NCI-H446 (cell line): ENCODE data around the gene NEK5.
"Not testable (repeated sequence)": the region's sequence is repeated elsewhere in the genome, so short reads cannot be mapped to it uniquely, and the experiment has no call there.

Source experiments
- DNase-seq, 2 experiments: peaks; one replicate each; lab custom pipeline; 2025; lab: John Stamatoyannopoulos, UW

Gene NEK5

GRCh38 chr13:52067237-52067636 lies 61.6 kb downstream of the NEK5 start:
- no peak for DNase-seq

DNA sequence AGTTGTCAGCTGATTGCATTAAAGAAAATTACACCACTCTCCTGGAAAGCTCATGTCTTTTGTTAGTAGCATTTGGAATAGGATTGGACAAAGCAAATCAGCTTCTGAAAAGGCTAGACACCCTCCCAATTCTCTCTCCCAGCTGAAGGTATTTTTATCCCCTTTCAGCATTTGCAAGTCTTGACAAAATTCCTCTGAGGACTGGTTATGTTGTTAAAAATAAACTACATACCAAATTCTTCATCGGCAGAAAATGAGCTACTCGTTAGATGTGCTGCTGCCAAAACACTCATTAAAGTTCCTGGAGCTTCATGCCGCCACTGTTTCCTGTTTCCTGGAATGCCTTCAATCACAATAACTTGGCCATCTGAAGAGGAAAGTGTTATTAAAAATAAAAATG lies 67.3 kb downstream of the NEK5 start:
- DNase-seq: no peak

DNA sequence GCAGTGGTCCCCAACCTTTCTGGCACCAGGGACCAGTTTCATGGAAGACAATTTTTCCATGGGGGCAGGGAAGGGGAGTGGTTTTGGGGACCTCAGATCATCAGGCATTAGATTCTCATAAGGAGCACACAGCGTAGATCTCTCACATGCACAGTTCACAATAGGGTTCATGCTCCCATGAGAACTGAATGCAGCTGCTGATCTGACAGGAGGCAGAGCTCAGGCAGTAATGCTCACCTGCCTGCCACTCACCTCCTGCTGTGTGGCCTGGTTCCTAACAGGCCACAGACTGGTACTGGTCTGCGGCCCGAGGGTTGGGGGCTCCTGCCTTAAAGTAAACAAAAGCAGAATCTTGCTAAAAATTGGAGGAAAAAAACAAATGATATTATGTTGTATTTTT lies 67.8 kb downstream of the NEK5 start:
- not testable (repeated sequence) for DNase-seq

GRCh38 chr13:52053460-52053859 lies 75.4 kb downstream of the NEK5 start:
- DNase-seq: no peak

DNA sequence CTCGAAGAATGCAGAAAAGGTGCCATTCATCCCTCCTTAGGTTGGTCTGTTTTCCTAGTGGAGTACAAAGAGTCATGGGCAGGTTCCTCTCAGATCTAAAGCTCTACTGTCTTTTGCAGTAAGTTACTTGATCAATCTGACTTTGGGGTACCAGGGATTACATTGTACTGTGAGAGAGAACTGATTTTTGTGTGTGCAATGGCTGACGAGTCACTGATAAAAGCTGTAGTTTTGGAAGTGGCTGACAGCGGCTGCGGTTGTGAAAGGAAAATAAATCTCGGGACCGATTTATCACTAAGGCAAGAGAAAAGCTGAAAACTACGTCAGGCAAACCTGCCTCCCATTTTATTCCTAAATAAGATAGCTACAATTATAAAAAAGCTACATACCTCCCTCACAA lies 77.5 kb downstream of the NEK5 start:
- no peak for DNase-seq

DNA sequence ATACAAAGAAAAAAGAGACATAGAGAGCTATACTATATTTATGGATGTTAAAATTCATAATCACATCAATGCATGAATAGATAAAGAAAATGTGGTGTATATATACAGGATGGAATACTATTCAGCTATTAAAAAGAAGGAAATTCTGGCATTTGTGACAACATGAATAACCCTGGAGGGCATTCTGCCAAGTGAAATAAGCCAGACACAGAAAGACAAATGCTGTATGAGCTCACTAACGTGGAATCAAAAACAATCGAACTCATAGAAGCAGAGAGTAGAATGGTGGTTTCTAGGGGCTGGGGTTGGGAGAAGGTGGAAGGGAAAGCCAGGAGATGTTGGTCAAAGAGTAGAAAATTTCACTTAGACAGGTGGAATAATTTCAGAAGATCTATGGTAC lies 80.4 kb downstream of the NEK5 start:
- DNase-seq: no peak

GRCh38 chr13:52047463-52047862 lies 81.4 kb downstream of the NEK5 start:
- DNase-seq: no peak

DNA sequence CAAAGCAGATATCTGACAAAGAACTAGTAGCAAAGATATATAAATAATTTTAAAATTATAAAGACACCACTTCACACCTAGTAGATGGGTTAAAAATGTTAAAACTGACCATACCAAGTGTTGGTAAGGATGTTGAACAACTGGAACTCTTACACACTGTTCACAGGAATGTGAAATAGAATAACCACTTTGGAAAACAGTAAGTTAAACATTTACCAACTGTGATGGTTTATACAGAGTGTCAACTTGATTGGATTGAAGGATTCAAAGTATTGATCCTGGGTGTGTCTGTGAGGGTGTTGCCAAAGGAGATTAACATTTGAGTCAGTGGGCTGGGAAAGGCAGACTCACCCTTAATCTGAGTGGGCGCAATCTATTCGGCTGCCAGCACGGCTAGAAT lies 85.2 kb downstream of the NEK5 start:
- DNase-seq: no peak

DNA sequence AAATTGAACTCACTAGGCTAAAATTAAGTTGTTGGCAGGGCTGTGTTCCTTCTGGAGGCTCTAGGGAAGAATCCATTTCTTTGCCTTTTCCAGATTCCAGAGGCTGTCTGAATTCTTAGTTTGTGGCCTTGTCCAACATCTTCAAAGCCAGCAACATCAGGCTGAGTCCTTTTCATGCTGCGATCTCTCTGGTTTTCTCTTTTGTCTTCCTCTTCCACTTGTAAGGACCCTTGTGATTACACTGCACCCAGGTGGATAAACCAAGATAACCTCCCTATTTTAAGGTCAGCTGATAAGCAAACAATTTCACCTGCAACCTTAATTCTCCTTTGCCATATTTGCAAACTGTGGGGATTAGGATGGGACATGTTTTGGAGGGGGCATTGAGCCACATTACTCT lies 92.8 kb downstream of the NEK5 start:
- DNase-seq: no peak

- DNase-seq: no peak
These were observed 94.2 kb downstream of the NEK5 start for GRCh38 chr13:52034616-52035226.

- no peak for DNase-seq
These were observed 95.8 kb downstream of the NEK5 start for GRCh38 chr13:52033039-52033438.

DNA sequence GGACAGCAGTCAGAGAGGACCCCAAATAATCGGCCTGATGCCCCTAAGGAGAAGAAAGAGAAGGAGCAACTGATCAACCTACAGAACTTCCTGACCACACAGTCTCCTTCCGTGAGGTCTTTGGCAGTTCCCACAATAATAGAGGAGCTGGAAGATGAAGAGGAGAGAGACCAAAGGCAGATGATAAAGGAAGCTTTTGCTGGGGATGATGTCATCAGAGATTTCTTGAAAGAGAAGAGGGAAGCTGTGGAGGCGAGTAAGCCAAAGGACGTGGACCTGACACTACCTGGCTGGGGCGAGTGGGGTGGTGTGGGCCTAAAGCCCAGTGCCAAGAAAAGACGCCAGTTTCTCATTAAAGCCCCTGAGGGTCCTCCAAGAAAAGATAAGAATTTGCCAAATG lies 98.5 kb downstream of the NEK5 start:
- DNase-seq: not testable (repeated sequence)

DNA sequence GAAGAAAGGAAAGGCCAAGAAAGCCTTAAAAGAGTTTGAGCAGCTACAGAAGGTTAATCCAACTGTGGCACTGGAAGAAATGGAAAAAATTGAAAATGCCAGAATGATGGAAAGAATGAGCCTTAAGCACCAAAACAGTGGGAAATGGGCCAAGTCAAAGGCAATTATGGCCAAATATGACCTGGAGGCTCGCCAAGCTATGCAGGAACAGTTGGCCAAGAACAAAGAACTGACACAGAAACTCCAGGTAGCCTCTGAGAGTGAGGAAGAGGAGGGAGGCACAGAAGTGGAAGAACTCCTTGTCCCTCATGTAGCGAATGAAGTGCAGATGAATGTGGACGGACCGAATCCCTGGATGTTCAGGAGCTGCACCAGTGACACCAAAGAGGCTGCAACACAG lies 99.3 kb downstream of the NEK5 start:
- DNase-seq: peak in 1 of 2 experiments; percentile 33

GRCh38 chr13:52027832-52028231 lies 101.0 kb downstream of the NEK5 start:
- no peak for DNase-seq

GRCh38 chr13:52026246-52026626 lies 102.6 kb downstream of the NEK5 start:
- no peak for DNase-seq

GRCh38 chr13:52025475-52026245 lies 103.2 kb downstream of the NEK5 start:
- DNase-seq: no peak

- DNase-seq: no peak
These were observed 104.4 kb downstream of the NEK5 start, which contains the start of gene UTP14C for GRCh38 chr13:52024481-52024880. UTP14C (plus strand) TSS chr13:52024691; CDS start chr13:52028805, 4,114 bp downstream.

- DNase-seq: no peak
These were observed 106.5 kb downstream of the NEK5 start for GRCh38 chr13:52022356-52022755.

- DNase-seq: no peak
These were observed 108.7 kb downstream of the NEK5 start for GRCh38 chr13:52020191-52020590.

DNA sequence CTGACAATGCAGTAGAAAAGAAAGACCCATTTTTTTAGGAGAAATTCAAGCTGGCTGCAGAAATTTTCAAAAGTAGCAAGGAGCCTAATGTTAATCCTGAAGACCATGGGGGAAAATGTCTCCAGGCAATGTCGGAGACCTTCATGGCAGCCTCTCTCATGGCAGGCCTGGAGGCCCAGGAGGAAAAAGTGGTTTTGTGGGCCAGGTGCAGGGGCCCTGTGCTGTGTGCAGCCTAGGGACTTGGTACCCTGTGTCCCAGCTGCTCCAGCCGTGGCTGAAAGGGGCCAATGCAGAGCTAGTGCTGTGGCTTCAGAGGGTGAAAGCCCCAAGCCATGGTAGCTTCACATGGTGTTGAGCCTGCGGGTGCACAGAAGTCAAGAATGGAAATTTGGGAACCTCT lies 112.6 kb downstream of the NEK5 start:
- DNase-seq: no peak

DNA sequence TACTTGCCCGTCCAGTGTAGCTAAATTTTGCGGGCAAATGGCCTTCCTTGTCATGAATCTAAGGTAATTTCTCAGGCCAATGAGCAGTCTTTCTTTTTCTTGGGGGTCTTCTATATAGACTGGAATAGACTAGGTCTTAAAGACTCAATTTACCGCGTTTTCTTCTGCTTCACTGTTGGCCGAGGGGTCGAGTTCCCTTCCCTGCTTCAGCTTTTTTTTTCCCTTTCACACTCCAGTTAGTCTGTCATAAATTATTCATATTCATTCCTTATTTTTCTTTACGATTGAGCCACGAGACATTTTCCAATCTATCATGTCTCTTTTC lies 116.4 kb downstream of the NEK5 start:
- DNase-seq: no peak

DNA sequence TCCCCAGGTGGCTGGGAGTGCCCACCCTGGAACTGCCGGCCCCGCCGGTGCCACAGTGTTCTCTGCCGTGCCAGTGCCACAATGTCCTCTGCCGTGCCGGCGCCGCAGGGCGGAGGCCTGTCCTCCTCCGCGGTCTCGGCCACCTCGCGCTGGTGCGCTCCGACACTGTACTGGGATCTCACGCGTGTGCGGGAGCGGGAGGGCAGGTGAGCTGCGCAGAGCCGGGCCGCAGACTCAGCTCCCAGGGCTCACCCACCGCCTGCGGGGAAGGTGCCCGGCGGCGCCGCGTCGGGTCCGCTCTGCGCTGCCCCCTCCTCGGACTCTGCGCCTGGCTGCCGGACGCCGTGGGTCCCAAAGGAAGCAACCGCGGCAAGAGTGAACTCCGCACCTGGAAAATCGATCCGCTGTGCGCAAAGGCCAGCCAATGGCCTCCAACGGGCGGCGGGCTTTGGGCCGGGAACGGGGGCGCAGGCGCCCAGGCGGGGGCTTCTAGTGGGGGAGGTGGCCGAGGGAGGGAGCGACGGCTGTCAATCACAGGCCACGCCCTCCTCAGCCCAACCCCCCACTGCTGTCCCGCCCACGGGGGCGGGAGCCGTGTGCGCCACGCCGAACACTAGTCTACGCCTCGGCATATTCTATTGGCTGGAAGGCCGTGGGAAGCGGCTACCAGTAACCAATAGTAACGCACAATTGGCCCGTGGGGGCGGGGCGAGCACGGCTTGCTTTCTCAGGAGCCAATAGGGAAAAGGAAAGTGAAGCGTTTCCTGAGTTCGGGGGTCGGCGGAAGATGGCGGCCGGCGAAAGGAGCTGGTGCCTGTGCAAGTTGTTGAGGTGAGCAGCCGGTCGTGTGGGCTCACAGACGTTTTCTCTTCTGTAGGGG lies 117.0 kb downstream of the NEK5 start, which contains the start of gene ALG11:
Gene ALG11 (plus strand): TSS at position 767 of the 880 bp plus-strand sequence. CDS start 21 bp downstream, at position 788.
- DNase-seq: peak; percentile 93 to 96
